NCI-H1930 (cell line): ENCODE results near the gene CHEK2.
A peak's percentile ranks its signal among the peaks of the same experiment; 100 is the strongest.
"Not testable (repeated sequence)": the region's sequence is repeated elsewhere in the genome, so short reads cannot be mapped to it uniquely, and the experiment has no call there.

Experiments
- DNase-seq, 2 experiments: peaks; one replicate each; lab custom pipeline; 2025; lab: John Stamatoyannopoulos, UW

Gene CHEK2

GRCh38 chr22:28689796-28690195, 51.8 kb downstream of the CHEK2 start:
- not testable (repeated sequence) for DNase-seq

- not testable (repeated sequence) for DNase-seq
These were observed 58.7 kb downstream of the CHEK2 start for GRCh38 chr22:28682966-28683365.

DNA sequence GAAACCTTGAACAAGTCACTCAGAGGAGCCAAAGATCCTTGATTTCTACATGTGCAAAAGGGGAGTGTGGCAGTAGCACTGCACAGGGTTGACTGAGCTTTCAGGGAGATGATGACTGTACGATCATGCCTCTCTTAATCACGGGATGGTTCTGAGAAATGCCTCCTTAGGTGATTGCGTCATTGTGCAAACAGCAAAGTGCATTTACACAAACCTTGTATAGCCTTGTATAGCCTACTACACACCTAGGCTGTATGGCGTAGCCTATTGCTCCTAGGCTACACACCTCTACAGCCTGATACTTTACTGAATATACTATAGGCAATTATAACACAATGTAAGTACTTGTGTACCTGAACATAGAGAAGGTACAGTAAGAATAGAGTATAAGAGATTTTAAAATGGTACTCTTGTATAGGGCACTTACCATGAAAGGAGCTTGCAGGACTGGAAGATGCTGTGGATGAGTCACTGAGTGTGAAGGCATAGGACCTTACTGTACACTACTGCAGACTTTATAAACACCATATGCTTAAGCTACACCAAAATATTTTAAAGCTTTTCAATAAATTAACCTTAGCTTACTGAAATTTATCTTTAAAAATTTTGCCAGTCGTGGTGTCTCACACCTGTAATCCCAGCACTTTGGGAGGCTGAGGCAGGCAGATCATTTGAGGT, 60.7 kb downstream of the CHEK2 start:
- DNase-seq: not testable (repeated sequence)

DNA sequence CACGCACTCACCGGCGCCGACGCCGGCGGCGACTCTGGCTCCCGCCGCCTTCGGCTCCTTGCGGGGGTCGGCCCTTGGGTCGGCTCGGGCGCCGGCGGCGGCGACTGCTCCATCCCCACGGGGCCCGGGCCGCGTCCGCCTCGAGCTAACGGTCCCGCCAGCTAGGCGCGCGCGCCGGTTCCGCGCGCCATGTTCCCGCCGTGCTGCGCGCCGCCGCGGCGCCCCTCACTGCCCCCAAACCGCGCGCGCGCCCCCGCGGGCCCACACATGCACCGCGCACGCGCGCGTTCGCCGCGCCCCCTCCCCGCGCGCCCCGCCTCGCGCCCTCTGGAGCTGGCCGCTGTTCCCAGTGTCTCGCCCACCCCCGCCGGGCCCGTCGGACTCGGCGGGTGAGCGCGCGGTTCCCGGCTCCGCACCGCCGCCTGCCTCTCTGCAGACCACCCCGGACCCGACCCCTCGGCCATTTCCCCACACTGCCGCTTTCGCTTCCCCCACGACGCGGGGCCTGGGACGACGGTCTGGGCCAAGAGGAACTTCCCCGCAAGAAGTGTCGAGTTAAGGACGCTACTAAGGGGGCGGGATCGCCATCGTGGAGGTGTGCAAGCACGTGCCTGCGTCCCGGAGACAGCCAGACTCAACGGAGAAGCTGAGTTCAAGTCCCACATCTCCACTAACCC, 61.9 kb downstream of the CHEK2 start, which contains the start of gene TTC28:
Gene TTC28 (minus strand): TSS at position 230 of the 677 bp plus-strand sequence. CDS start 117 bp downstream, at position 113.
- DNase-seq: peak; percentile 54 to 87

DNA sequence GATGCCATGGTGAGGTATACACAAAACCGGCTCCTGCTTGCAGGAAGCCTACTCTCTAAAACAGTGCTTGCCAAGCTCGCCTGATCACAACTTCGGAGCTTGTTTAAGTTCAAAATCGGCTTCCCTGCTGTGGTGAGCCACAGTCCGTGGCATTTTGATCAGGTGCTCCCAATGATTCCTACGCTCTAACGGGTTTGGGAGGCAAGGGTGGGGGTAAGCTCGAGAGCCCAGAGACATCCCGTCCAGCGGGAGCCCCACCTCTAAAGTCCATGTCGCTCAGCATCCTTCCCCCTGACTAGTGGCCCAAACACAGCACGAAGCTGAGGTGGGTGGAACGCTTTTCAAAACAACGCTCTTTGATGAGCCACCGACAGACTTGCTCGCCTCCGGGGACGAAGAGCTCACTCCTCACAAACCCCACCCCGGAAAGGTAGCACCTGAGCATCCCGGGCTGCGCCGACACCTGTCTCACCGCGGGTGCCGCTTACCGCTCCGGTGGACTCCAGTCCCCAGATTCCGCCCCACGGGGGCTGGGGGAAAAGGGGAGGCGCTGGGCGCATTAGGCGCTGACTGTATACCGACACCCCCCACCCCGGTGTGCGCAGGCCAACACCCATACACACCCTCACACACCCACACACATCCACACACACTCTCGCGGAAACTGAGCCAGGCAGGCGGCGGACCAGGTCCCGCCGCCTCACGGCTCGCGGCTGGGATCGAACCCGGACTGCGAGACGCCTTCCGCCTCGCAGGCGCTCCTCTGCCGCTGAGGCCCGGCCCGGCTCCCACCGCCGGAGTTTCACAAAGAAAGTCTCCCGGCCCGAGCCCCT, 62.6 kb downstream of the CHEK2 start:
- not testable (repeated sequence) for DNase-seq

GRCh38 chr22:28678170-28678569, 63.5 kb downstream of the CHEK2 start:
- DNase-seq: not testable (repeated sequence)

GRCh38 chr22:28674121-28674563, 67.5 kb downstream of the CHEK2 start:
- DNase-seq: no peak

- no peak for DNase-seq
These were observed 70.9 kb downstream of the CHEK2 start for GRCh38 chr22:28670756-28671155.

GRCh38 chr22:28670161-28670560, 71.5 kb downstream of the CHEK2 start:
- no peak for DNase-seq

DNA sequence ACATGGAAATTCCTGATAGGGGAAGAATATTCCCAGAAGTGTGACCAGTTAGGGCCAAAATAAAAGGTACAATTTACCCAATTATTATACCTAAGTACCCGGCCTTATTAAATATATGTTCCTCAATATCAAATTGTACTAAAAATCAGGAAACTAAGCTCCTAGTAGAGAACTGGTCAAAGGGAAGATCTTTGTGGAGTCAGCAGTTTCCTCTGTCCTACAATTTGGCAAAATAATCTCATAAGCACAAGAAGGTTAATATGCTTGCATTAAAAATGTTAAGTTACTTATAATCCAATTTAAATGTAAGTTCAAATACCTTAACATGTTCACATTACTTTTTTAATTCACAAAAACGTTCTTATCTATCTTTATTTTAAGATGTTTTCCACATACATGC, 72.2 kb downstream of the CHEK2 start:
- no peak for DNase-seq

DNA sequence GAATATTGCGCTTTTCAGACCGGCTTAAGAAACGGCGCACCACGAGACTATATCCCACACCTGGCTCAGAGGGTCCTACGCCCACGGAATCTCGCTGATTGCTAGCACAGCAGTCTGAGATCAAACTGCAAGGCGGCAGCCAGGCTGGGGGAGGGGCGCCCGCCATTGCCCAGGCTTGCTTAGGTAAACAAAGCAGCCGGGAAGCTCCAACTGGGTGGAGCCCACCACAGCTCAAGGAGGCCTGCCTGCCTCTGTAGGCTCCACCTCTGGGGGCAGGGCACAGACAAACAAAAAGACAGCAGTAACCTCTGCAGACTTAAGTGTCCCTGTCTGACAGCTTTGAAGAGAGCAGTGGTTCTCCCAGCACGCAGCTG, 78.1 kb downstream of the CHEK2 start:
- DNase-seq: not testable (repeated sequence)

GRCh38 chr22:28658448-28658847, 83.2 kb downstream of the CHEK2 start:
- no peak for DNase-seq

- no peak for DNase-seq
These were observed 85.4 kb downstream of the CHEK2 start for GRCh38 chr22:28656181-28656580.

DNA sequence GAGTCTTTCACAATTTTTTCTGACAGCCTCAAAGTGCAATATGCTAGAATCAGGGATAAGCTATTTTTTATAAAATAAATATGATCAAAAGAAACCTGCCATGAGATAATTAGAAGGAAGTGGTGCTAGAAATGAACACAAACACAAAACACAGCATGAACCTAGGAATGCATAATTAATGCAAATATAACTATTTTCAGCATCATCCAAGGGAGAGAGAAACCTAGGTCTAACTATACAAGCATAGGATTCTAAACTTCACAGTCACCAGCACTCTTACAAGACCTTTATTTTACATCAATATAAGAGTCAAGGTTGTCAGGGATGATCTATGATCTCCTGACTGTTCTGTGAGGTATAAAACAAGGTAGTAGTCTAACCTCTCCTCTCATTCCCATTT, 91.2 kb downstream of the CHEK2 start:
- DNase-seq: no peak

DNA sequence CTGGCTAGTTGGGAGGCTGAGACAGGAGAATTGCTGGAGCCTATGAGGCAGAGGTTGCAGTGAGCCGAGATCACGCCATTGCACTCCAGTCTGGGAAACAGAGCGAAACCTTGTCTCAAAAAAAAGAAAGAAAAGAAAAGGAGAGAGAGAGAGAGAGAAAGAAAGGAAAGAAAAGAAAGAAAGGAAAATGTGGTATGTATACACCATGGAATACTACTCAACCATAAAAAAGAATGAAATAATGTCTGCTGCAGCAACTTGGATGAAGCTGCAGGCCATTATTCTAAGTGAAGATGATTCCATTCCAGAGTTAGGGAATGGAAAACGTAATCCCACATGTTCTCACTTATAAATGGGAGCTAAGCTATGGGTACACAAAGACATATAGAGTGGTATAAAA, 92.8 kb downstream of the CHEK2 start:
- DNase-seq: no peak

DNA sequence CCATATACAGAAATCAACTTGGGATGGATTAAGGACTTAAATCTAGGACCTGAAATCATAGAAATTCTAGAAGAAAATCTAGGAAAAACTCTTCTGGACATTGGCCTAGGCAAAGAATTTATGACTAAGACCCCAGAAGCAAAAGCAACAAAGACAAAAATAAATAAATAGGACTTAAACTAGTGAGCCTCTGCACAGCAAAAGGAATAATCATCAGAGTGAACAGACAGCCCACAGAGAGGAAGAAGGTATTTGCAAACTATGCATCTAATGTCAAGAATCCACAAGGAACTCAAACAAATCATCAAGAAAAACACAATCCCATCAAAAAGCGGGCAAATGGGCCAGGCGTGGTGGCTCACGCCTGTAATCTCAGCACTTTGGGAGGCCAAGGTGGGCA, 94.4 kb downstream of the CHEK2 start:
- no peak for DNase-seq

DNA sequence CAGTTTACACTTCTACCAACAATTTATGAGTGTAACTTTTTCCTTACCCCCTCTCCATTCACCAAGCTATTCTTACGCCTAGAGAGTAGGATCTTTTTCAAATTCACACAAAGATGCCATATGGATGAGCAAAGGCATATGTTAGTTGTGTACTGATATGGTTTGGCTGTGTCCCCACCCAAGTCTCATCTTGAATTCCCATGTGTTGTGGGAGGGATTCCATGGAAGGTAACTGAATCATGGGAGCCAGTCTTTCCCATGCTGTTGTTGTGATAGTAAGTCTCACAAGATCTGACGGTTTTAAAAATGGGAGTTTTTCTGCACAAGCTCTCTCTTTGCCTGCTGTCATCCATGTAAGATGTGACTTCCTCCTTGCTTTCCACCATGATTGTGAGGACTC, 102.3 kb downstream of the CHEK2 start:
- no peak for DNase-seq
